Measurements from ENCODE around the gene DNAAF3.
A peak's percentile ranks its signal among the peaks of the same experiment; 100 is the strongest.

Gene DNAAF3

GRCh38 chr19:55115446-55116065 lies 50.9 kb downstream of the DNAAF3 start:
- no peak for DNase-seq

GRCh38 chr19:55114566-55115145 lies 51.8 kb downstream of the DNAAF3 start:
- no peak for DNase-seq

- DNase-seq = peak; percentile 23
Observed at GRCh38 chr19:55113570-55114039, 52.8 kb downstream of the DNAAF3 start.

GRCh38 chr19:55112777-55113569 lies 53.4 kb downstream of the DNAAF3 start:
- no peak for DNase-seq

- DNase-seq = no peak
Observed at GRCh38 chr19:55112246-55112776, 54.1 kb downstream of the DNAAF3 start.

- DNase-seq = no peak
Observed at GRCh38 chr19:55111238-55111831, 55.1 kb downstream of the DNAAF3 start.

- no peak for DNase-seq
Observed at GRCh38 chr19:55109527-55110291, 56.7 kb downstream of the DNAAF3 start.
